Endodermal cell (in vitro differentiated cells): ENCODE results near the gene RALGAPA1. TPM values are rescaled to one million over a fixed set of nuclear protein-coding genes. Genes with fewer than 3 reads are reported as not detected.

Experiments used
- DNase-seq: peaks from one replicate; pipeline ENCODE4 v3.0.0-alpha.2; 2017
- H3K27ac ChIP-seq: 2 replicates; pipeline ENCODE4 v1.5.1; 2013; ENCODE audit warnings: mild to moderate bottlenecking, low read depth, low read length, moderate library complexity
- H3K27me3 ChIP-seq: 2 replicates; pipeline ENCODE4 v1.6.1; 2013; ENCODE audit warnings: mild to moderate bottlenecking, low read length, moderate library complexity; ENCODE audit not compliant: insufficient read depth, control insufficient read depth, poor library complexity, severe bottlenecking
- H3K36me3 ChIP-seq: 2 replicates; pipeline ENCODE4 v1.7.0; 2013; ENCODE audit warnings: mild to moderate bottlenecking, low read length, moderate library complexity; ENCODE audit not compliant: control insufficient read depth, insufficient read depth
- H3K4me1 ChIP-seq: one replicate; pipeline ENCODE4 v1.7.0; 2013; ENCODE audit warnings: low read length; ENCODE audit not compliant: control insufficient read depth, insufficient read depth
- H3K4me3 ChIP-seq: 2 replicates; pipeline ENCODE4 v1.5.1; 2013; ENCODE audit warnings: mild to moderate bottlenecking, low read length, moderate library complexity
- H3K9ac ChIP-seq: 2 replicates; pipeline ENCODE4 v1.6.1; 2013; ENCODE audit warnings: mild to moderate bottlenecking, low read length, moderate library complexity; ENCODE audit not compliant: poor library complexity, severe bottlenecking; ENCODE audit errors: extremely low read depth
- H3K9me3 ChIP-seq: 2 replicates; pipeline ENCODE4 v1.6.1; 2013; ENCODE audit warnings: mild to moderate bottlenecking, low read length, moderate library complexity; ENCODE audit not compliant: control insufficient read depth
- H3K27ac Mint-ChIP-seq: 2 replicates; pipeline ENCODE4 v1.8.0; 2020; ENCODE audit warnings: mixed read lengths
- H3K27me3 Mint-ChIP-seq: 2 replicates; pipeline ENCODE4 v1.8.0; 2021; ENCODE audit warnings: mild to moderate bottlenecking, mixed read lengths; ENCODE audit not compliant: insufficient read depth
- H3K36me3 Mint-ChIP-seq: 2 replicates; pipeline ENCODE4 v1.8.0; 2020; ENCODE audit warnings: low read depth, mixed read lengths
- H3K4me1 Mint-ChIP-seq: 2 replicates; pipeline ENCODE4 v1.8.0; 2020; ENCODE audit warnings: mixed read lengths
- H3K4me3 Mint-ChIP-seq: 2 replicates; pipeline ENCODE4 v1.8.0; 2020; ENCODE audit warnings: mild to moderate bottlenecking, moderate library complexity, mixed read lengths
- H3K9me3 Mint-ChIP-seq: 2 replicates; pipeline ENCODE4 v1.8.0; 2020; ENCODE audit warnings: mild to moderate bottlenecking, mixed read lengths
- WGBS, 2 experiments: methylation state at CpG; one replicate each; pipeline versions ENCODE4 v1.1.5 to v1.1.7; 2013; ENCODE audit warnings: missing lambda C conversion rate in 2 of 2, mixed read lengths in 1 of 2; ENCODE audit not compliant: insufficient coverage in 1 of 2, insufficient read length in 1 of 2; 5-methylcytosine and 5-hydroxymethylcytosine counted together
- total RNA-seq, 2 donors: library from RNA; stranded (reverse); fragmentation: NEBNext Ultra II Directional in 1 of 2; extraction: Animal tissue kit (Norgen Biotek cat#: 25700) in 1 of 2; gene quantifications; 2 replicates in 1 of 2; 3 replicates in 1 of 2; pipeline ENCODE4 v1.2.1, GENCODE V29; 2021
- TF ChIP-seq, protein P1 (sequence below): fragments of 200-600 bp; sonication (generic); conservative IDR thresholded peaks from 2 replicates; pipeline ENCODE4 v1.5.0; 2021; ENCODE audit warnings: antibody characterized with exemption, mild to moderate bottlenecking

Gene RALGAPA1
- total RNA-seq, 2 donors from 2014 or later: 31.2 to 36.3 TPM

DNA sequence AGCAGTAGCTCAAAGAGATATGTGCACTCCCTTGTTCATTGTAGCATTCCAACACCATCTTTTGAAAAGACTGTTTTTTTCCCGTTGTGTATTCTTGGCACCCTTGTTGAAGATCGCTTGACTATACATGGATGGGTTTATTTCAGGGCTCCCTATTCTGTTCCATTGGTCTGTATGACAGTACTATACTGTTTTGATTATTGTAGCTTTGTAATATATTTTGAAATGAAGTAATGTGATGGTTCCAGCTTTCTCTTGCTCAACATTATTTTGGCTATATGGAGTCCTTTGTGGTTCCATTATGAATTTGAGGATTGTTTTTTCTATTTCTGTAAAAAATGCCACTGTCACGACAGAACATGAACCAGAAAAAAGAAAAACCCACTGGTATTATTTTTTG, 42.7 kb upstream of the RALGAPA1 start:
- TF ChIP-seq, protein P1, sequence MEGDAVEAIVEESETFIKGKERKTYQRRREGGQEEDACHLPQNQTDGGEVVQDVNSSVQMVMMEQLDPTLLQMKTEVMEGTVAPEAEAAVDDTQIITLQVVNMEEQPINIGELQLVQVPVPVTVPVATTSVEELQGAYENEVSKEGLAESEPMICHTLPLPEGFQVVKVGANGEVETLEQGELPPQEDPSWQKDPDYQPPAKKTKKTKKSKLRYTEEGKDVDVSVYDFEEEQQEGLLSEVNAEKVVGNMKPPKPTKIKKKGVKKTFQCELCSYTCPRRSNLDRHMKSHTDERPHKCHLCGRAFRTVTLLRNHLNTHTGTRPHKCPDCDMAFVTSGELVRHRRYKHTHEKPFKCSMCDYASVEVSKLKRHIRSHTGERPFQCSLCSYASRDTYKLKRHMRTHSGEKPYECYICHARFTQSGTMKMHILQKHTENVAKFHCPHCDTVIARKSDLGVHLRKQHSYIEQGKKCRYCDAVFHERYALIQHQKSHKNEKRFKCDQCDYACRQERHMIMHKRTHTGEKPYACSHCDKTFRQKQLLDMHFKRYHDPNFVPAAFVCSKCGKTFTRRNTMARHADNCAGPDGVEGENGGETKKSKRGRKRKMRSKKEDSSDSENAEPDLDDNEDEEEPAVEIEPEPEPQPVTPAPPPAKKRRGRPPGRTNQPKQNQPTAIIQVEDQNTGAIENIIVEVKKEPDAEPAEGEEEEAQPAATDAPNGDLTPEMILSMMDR: no peak
- H3K4me1 ChIP-seq: no peaks in the 10 kb centered on the region
- 95 to 100% methylated on average over 2 to 3 of the region's 3 CpGs for WGBS, 2 experiments
- Mint-ChIP-seq H3K4me1 (peaks cover 8% of the 10 kb centered on the region), H3K4me3 (no peak overlapping the region), H3K36me3 (peaks cover 32% of the 10 kb centered on the region), H3K9me3 (peaks cover 10% of the 10 kb centered on the region), H3K27me3 (no peaks in the 10 kb centered on the region), H3K27ac (no peak overlapping the region)
- peaks cover 11% of the 10 kb centered on the region for H3K9me3 ChIP-seq
- no peak overlapping the region for H3K27ac ChIP-seq
- no peaks in the 10 kb centered on the region for H3K27me3 ChIP-seq
- no peak for DNase-seq
- no peak overlapping the region for H3K4me3 ChIP-seq
- H3K36me3 ChIP-seq: peaks cover 18% of the 10 kb centered on the region
- H3K9ac ChIP-seq: no peak overlapping the region

DNA sequence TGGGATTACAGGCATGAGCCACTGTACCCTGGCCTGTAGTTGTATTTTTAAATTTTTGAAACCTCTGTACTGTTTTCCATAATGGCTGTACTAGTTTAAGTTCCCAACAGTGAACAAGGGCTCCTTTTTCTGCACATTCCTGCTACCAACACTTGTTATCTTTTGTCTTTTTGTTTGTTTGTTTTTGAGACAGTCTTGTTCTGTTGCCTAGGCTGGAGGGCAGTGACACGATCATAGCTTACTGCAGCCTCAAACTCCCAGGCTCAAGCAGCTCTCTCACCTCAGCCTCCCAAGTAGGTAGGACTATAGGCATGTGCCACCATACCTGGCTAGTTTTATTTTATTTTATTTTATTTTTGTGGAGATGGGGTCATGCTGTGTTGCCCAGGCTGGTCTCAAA, 40.0 kb upstream of the RALGAPA1 start:
- peaks cover 11% of the 10 kb centered on the region for H3K9me3 ChIP-seq
- no peak overlapping the region for H3K27ac ChIP-seq
- H3K36me3 ChIP-seq: peaks cover 33% of the 10 kb centered on the region
- Mint-ChIP-seq H3K27me3 (no peaks in the 10 kb centered on the region), H3K27ac (no peak overlapping the region), H3K9me3 (peaks cover 10% of the 10 kb centered on the region), H3K4me1 (no peaks in the 10 kb centered on the region), H3K36me3 (peaks cover 52% of the 10 kb centered on the region), H3K4me3 (no peak overlapping the region)
- H3K4me1 ChIP-seq: no peaks in the 10 kb centered on the region
- no peaks in the 10 kb centered on the region for H3K27me3 ChIP-seq
- DNase-seq: no peak
- H3K9ac ChIP-seq: no peak overlapping the region
- H3K4me3 ChIP-seq: no peak overlapping the region
- 93 to 100% methylated on average over 1 of the region's 1 CpG for WGBS, 2 experiments
- TF ChIP-seq, protein P1: no peak

DNA sequence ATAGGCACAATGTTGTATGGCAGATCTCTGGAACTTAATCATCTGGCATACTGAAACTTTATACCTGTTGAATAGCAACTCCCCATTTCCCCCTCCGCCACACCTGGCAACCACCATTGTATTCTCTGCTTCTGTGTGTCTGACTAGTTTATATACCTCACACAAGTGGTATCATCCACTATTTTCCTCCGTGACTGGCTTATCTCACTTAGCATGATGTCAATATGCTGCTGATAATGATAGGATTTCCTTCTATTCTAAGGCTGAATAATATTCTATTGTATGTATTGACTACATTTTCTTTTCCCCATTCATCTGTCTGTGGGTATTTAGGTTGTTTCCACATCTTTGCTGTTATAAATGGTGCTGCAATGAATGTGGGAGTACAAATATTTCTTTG, 38.5 kb upstream of the RALGAPA1 start:
- Histone ChIP-seq H3K27ac (no peak overlapping the region), H3K27me3 (no peaks in the 10 kb centered on the region), H3K9me3 (peaks cover 14% of the 10 kb centered on the region), H3K9ac (no peak overlapping the region), H3K4me1 (no peaks in the 10 kb centered on the region), H3K4me3 (no peak overlapping the region), H3K36me3 (peaks cover 42% of the 10 kb centered on the region)
- no peak overlapping the region for H3K27ac Mint-ChIP-seq
- DNase-seq: no peak
- peaks cover 66% of the 10 kb centered on the region for H3K36me3 Mint-ChIP-seq
- TF ChIP-seq, protein P1: no peak
- 98 to 100% methylated on average over 1 to 2 of the region's 2 CpGs for WGBS, 2 experiments
- H3K9me3 Mint-ChIP-seq: peaks cover 12% of the 10 kb centered on the region
- no peaks in the 10 kb centered on the region for H3K4me1 Mint-ChIP-seq
- H3K27me3 Mint-ChIP-seq: no peaks in the 10 kb centered on the region
- no peak overlapping the region for H3K4me3 Mint-ChIP-seq
